ENCODE results near the gene SHH. TPM values are rescaled to one million over a fixed set of nuclear protein-coding genes. Genes with fewer than 3 reads are reported as not detected.

Gene SHH
- total RNA-seq, 1 donor from 2014 or later = 28.3 TPM

- Mint-ChIP-seq H3K4me3 (no peak overlapping the region), H3K4me1 (ENCODE audit: unreplicated experiment) (peaks cover 5% of the 10 kb centered on the region)
Measured at GRCh38 chr7:155790666-155791065, 21.6 kb downstream of the SHH start.

DNA sequence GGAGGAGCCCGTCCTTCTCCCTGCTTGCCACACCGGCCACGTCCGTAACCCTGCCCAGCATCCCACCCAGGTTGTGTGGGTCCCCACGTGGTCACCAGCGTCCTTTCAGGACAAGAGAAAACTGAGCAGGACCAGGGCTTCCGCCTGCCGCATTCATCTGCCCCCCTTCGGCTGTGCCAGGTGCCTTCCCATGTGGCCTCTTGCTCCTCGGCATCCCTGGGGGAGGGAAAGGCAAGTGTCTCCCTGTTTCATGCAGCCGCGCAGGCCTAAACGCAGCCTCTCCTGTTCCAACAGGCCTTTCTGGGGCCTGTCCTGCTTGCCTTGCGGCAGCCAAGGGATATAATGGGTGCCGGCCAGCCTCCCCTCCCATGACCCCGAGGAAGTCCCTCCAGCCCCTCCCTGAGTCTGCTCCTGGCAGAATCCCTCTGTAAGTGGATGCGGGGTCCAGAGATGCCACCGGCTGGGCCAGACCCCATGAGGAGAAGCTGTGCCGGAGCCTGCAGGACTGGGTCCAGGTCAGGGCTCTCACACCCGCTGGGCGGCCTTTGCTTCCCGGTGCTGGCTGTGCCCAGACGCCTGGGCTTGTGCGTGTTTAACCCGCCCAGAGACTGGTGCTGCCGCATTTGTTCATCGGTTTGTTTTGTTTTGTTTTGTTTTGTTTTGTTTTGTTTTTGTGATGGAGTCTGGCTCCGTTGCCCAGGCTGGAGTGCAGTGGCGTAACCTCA, 23.1 kb downstream of the SHH start:
- Mint-ChIP-seq H3K27ac (no peak overlapping the region), H3K36me3 (peaks cover 8% of the 10 kb centered on the region), H3K27me3 (peaks cover 23% of the 10 kb centered on the region), H3K9me3 (no peaks in the 10 kb centered on the region), H3K4me1 (ENCODE audit: unreplicated experiment) (peaks cover 5% of the 10 kb centered on the region), H3K4me3 (peak overlapping the region; percentile 58)
- no peak for DNase-seq (ENCODE audit: extremely low spot score, unreplicated experiment)
- no peak for TF ChIP-seq CTCF (conservative IDR thresholded peaks at IDR 0.05)

More at GRCh38 chr7:155790666-155791065, 21.6 kb downstream of the SHH start:
- peaks cover 20% of the 10 kb centered on the region for H3K27me3 Mint-ChIP-seq
- H3K36me3 Mint-ChIP-seq = peaks cover 5% of the 10 kb centered on the region
- TF ChIP-seq CTCF (conservative IDR thresholded peaks at IDR 0.05) = no peak
- no peak for DNase-seq (ENCODE audit: extremely low spot score, unreplicated experiment)
- H3K9me3 Mint-ChIP-seq = no peaks in the 10 kb centered on the region
- no peak overlapping the region for H3K27ac Mint-ChIP-seq

- no peak for DNase-seq (ENCODE audit: extremely low spot score, unreplicated experiment)
- Mint-ChIP-seq H3K9me3 (no peaks in the 10 kb centered on the region), H3K4me3 (no peak overlapping the region), H3K27me3 (peaks cover 21% of the 10 kb centered on the region), H3K27ac (no peak overlapping the region), H3K36me3 (peaks cover 11% of the 10 kb centered on the region), H3K4me1 (ENCODE audit: unreplicated experiment) (peaks cover 5% of the 10 kb centered on the region)
- no peak for TF ChIP-seq CTCF (conservative IDR thresholded peaks at IDR 0.05)
Measured at GRCh38 chr7:155788616-155789000, 23.7 kb downstream of the SHH start.

DNA sequence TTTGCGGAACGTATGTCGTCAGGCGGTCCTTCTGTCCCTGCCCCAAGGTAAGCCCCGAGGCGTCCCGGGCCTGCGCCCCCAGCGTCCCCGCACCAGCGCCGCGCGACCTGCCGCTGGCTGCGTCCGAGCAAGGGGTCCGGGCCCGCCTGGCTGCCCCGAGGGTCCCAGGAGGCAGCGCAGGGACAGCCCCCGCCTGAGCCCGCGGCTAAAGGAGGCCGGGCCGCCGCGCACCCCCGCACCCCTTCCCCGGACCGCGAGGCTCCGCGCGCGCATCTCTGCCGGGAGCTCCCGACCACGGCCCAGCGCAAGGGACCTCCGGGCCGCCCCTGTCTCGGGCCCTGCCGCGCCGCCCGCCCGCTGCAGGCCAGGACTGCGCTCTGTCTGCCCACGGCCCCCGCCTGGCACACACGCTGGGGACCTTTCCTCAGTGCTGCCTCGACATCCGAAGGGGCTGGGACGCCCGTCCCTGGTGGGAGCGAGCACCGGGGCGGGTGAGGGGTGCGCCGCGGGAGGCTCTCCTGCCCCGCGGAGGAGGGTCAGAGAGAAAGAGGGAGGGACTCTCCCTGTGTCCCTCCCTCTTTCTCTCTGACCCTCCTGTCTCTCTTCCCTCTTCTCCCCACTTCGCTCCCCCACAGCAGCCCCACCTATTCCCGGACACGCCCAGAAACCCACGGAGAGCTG, 25.0 kb downstream of the SHH start:
- Mint-ChIP-seq H3K9me3 (no peaks in the 10 kb centered on the region), H3K4me3 (peak overlapping the region; percentile 82), H3K4me1 (ENCODE audit: unreplicated experiment) (peaks cover 5% of the 10 kb centered on the region), H3K27ac (no peak overlapping the region), H3K27me3 (peaks cover 21% of the 10 kb centered on the region), H3K36me3 (peaks cover 15% of the 10 kb centered on the region)
- DNase-seq (ENCODE audit: extremely low spot score, unreplicated experiment) = no peak
- no peak for TF ChIP-seq CTCF (conservative IDR thresholded peaks at IDR 0.05)

DNA sequence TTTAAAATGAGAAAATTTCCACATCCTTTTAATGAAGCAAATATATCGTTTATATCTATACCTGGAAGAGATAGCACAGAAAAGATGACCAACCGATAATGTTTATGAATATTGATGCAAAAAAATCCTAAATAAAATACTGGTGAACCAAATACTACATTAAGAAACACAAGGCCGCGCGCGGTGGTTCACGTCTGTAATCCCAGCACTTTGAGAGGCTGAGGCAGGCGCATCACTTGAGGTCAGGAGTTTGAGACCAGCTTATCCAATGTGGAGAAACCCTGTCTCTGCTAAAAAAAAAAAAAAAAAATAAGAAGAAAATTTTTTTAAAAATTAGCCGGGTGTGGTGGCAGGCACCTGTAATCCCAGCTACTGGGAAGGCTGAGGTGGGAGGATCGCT, 25.8 kb downstream of the SHH start:
- H3K4me3 Mint-ChIP-seq = peak overlapping the region; percentile 60
- TF ChIP-seq CTCF (conservative IDR thresholded peaks at IDR 0.05) = no peak
- no peak overlapping the region for H3K27ac Mint-ChIP-seq
- no peaks in the 10 kb centered on the region for H3K9me3 Mint-ChIP-seq
- peaks cover 21% of the 10 kb centered on the region for H3K27me3 Mint-ChIP-seq
- H3K36me3 Mint-ChIP-seq = peaks cover 15% of the 10 kb centered on the region
- no peak for DNase-seq (ENCODE audit: extremely low spot score, unreplicated experiment)
- peaks cover 5% of the 10 kb centered on the region for H3K4me1 Mint-ChIP-seq (ENCODE audit: unreplicated experiment)

Measured in type B pancreatic cell (in vitro differentiated cells).